ENCODE measurements around the gene DNMT3A.

Gene DNMT3A

GRCh38 chr2:25341753-25342371, at the start of gene DNMT3A:
Gene DNMT3A, minus strand, starts transcription at chr2:25341925. Its CDS starts 27,941 bp downstream, at chr2:25313984.
- DNase-seq (ENCODE audit: extremely low read depth in 1 of 2, low read depth in 1 of 2) = no peak

GRCh38 chr2:25389161-25389560, 47.4 kb upstream of the DNMT3A start:
- DNase-seq (ENCODE audit: extremely low read depth in 1 of 2, low read depth in 1 of 2) = no peak

GRCh38 chr2:25388491-25388890, 46.8 kb upstream of the DNMT3A start:
- DNase-seq (ENCODE audit: extremely low read depth in 1 of 2, low read depth in 1 of 2) = no peak

GRCh38 chr2:25387876-25388449, 46.2 kb upstream of the DNMT3A start:
- no peak for DNase-seq (ENCODE audit: extremely low read depth in 1 of 2, low read depth in 1 of 2)

GRCh38 chr2:25386971-25387875, 45.5 kb upstream of the DNMT3A start:
- no peak for DNase-seq (ENCODE audit: extremely low read depth in 1 of 2, low read depth in 1 of 2)

GRCh38 chr2:25385910-25386309, 44.2 kb upstream of the DNMT3A start:
- no peak for DNase-seq (ENCODE audit: extremely low read depth in 1 of 2, low read depth in 1 of 2)

- no peak for DNase-seq (ENCODE audit: extremely low read depth in 1 of 2, low read depth in 1 of 2)
These were observed 42.1 kb upstream of the DNMT3A start for GRCh38 chr2:25383806-25384205.

- DNase-seq (ENCODE audit: extremely low read depth in 1 of 2, low read depth in 1 of 2) = no peak
These were observed 39.8 kb upstream of the DNMT3A start for GRCh38 chr2:25381502-25381901.

- no peak for DNase-seq (ENCODE audit: extremely low read depth in 1 of 2, low read depth in 1 of 2)
These were observed 39.1 kb upstream of the DNMT3A start for GRCh38 chr2:25380586-25381375.

- DNase-seq (ENCODE audit: extremely low read depth in 1 of 2, low read depth in 1 of 2) = no peak
These were observed 38.3 kb upstream of the DNMT3A start for GRCh38 chr2:25380023-25380422.

GRCh38 chr2:25379535-25379934, 37.8 kb upstream of the DNMT3A start:
- no peak for DNase-seq (ENCODE audit: extremely low read depth in 1 of 2, low read depth in 1 of 2)

- no peak for DNase-seq (ENCODE audit: extremely low read depth in 1 of 2, low read depth in 1 of 2)
These were observed 37.2 kb upstream of the DNMT3A start for GRCh38 chr2:25378731-25379490.

GRCh38 chr2:25377822-25378421, 36.2 kb upstream of the DNMT3A start:
- no peak for DNase-seq (ENCODE audit: extremely low read depth in 1 of 2, low read depth in 1 of 2)

GRCh38 chr2:25376750-25377621, 35.3 kb upstream of the DNMT3A start:
- DNase-seq (ENCODE audit: extremely low read depth in 1 of 2, low read depth in 1 of 2) = peak; percentile 88 to 96

- DNase-seq (ENCODE audit: extremely low read depth in 1 of 2, low read depth in 1 of 2) = no peak
These were observed 34.3 kb upstream of the DNMT3A start for GRCh38 chr2:25375989-25376545.

GRCh38 chr2:25375371-25375988, 33.8 kb upstream of the DNMT3A start:
- no peak for DNase-seq (ENCODE audit: extremely low read depth in 1 of 2, low read depth in 1 of 2)

- no peak for DNase-seq (ENCODE audit: extremely low read depth in 1 of 2, low read depth in 1 of 2)
These were observed 33.1 kb upstream of the DNMT3A start for GRCh38 chr2:25374827-25375226.

GRCh38 chr2:25374411-25374810, 32.7 kb upstream of the DNMT3A start:
- DNase-seq (ENCODE audit: extremely low read depth in 1 of 2, low read depth in 1 of 2) = no peak
